Glutamatergic neuron (in vitro differentiated cells): ENCODE data around the gene SYNDIG1L. TPM values are rescaled to one million over a fixed set of nuclear protein-coding genes. Genes with fewer than 3 reads are reported as not detected.

ENCODE experiments used
- DNase-seq: peaks from one replicate; pipeline ENCODE4 v3.0.0; 2022
- H3K27ac Mint-ChIP-seq: one replicate; pipeline ENCODE4 v1.8.0; 2020; ENCODE audit warnings: mild to moderate bottlenecking, mixed read lengths, inconsistent platforms; ENCODE audit not compliant: unreplicated experiment
- H3K27me3 Mint-ChIP-seq: one replicate; pipeline ENCODE4 v1.8.0; 2020; ENCODE audit warnings: mild to moderate bottlenecking, moderate library complexity, mixed read lengths, inconsistent platforms; ENCODE audit not compliant: unreplicated experiment
- H3K36me3 Mint-ChIP-seq: one replicate; pipeline ENCODE4 v1.8.0; 2020; ENCODE audit warnings: mild to moderate bottlenecking, mixed read lengths, inconsistent platforms; ENCODE audit not compliant: unreplicated experiment
- H3K4me1 Mint-ChIP-seq: one replicate; pipeline ENCODE4 v1.8.0; 2020; ENCODE audit warnings: mild to moderate bottlenecking, low read depth, mixed read lengths, inconsistent platforms; ENCODE audit not compliant: unreplicated experiment
- H3K4me3 Mint-ChIP-seq: one replicate; pipeline ENCODE4 v1.8.0; 2020; ENCODE audit warnings: mild to moderate bottlenecking, mixed read lengths, inconsistent platforms; ENCODE audit not compliant: unreplicated experiment
- H3K9me3 Mint-ChIP-seq: one replicate; pipeline ENCODE4 v1.8.0; 2020; ENCODE audit warnings: mild to moderate bottlenecking, moderate library complexity, mixed read lengths, inconsistent platforms; ENCODE audit not compliant: unreplicated experiment
- CTCF ChIP-seq: fragments of 200-600 bp; sonication (generic); IDR thresholded peaks from one replicate; pipeline ENCODE4 v1.5.0; 2021; ENCODE audit not compliant: partially characterized antibody, unreplicated experiment
- total RNA-seq: library from RNA; stranded (reverse); fragmentation: NEBNext Ultra II Directional; extraction: Animal tissue kit (Norgen Biotek cat#: 25700); gene quantifications from one replicate; pipeline ENCODE4 v1.2.1, GENCODE V29; 2021; ENCODE audit not compliant: unreplicated experiment

SYNDIG1L gene
- total RNA-seq, 1 donor from 2014 or later = 1.5 TPM

- Mint-ChIP-seq H3K4me1 (peaks cover 21% of the 10 kb centered on the region), H3K27me3 (peaks cover 9% of the 10 kb centered on the region), H3K27ac (peak overlapping the region; percentile 68), H3K9me3 (peaks cover 3% of the 10 kb centered on the region), H3K36me3 (no peaks in the 10 kb centered on the region), H3K4me3 (no peak overlapping the region)
- no peak for TF ChIP-seq CTCF
- DNase-seq = peak; percentile 41
Observed at GRCh38 chr14:74402401-74403251, 23.4 kb downstream of the SYNDIG1L start.

GRCh38 chr14:74401504-74402241 is 24.3 kb downstream of the SYNDIG1L start:
- H3K27me3 Mint-ChIP-seq = peaks cover 9% of the 10 kb centered on the region
- peak overlapping the region; percentile 48 for H3K27ac Mint-ChIP-seq
- H3K4me1 Mint-ChIP-seq = peaks cover 21% of the 10 kb centered on the region
- H3K9me3 Mint-ChIP-seq = peaks cover 3% of the 10 kb centered on the region
- no peaks in the 10 kb centered on the region for H3K36me3 Mint-ChIP-seq
- peak overlapping the region; percentile 52 for H3K4me3 Mint-ChIP-seq
- no peak for TF ChIP-seq CTCF
- DNase-seq = peak; percentile 53

- no peak for TF ChIP-seq CTCF
- Mint-ChIP-seq H3K4me1 (peaks cover 21% of the 10 kb centered on the region), H3K36me3 (no peaks in the 10 kb centered on the region), H3K9me3 (peaks cover 5% of the 10 kb centered on the region), H3K27me3 (peaks cover 10% of the 10 kb centered on the region), H3K4me3 (no peak overlapping the region), H3K27ac (no peak overlapping the region)
- DNase-seq = no peak
Observed at GRCh38 chr14:74400919-74401503, 25.0 kb downstream of the SYNDIG1L start.

GRCh38 chr14:74400031-74400685 is 25.9 kb downstream of the SYNDIG1L start:
- peaks cover 21% of the 10 kb centered on the region for H3K4me1 Mint-ChIP-seq
- peak overlapping the region; percentile 9 for H3K27ac Mint-ChIP-seq
- no peaks in the 10 kb centered on the region for H3K36me3 Mint-ChIP-seq
- no peak overlapping the region for H3K4me3 Mint-ChIP-seq
- peak; percentile 9 for TF ChIP-seq CTCF
- peaks cover 8% of the 10 kb centered on the region for H3K27me3 Mint-ChIP-seq
- peaks cover 5% of the 10 kb centered on the region for H3K9me3 Mint-ChIP-seq
- no peak for DNase-seq
